GM12878 (cell line): ENCODE data around the gene CALN1. TPM values are rescaled to one million over a fixed set of nuclear protein-coding genes. Genes with fewer than 3 reads are reported as not detected.
A peak's percentile ranks its signal among the peaks of the same experiment; 100 is the strongest.

Experiments used
- ATAC-seq: fragments of 200-7000 bp; cut with Tn5 transposase; 3 replicates; pipeline ENCODE4 v1.9.1; 2020; ENCODE audit warnings: mild to moderate bottlenecking, moderate library complexity
- BruUV-seq: library from RNA; stranded (reverse); fragments of 400-500 nt; replicated peaks from 2 replicates; lab custom pipeline; 2021; lab: Mats Ljungman, UMichigan
- CTCF ChIA-PET: fragments of 300-600 bp; sonication (Branson Sonifier 250); formaldehyde crosslinking; extraction: SDS; loops from one replicate; lab custom pipeline; 2021; ENCODE audit warnings: inconsistent platforms; lab: Yijun Ruan, JAX
- POLR2A ChIA-PET: fragments of 350-600 bp; formaldehyde crosslinking; extraction: SDS; loops from one replicate; lab custom pipeline; 2021; ENCODE audit warnings: inconsistent platforms; lab: Charles Lee
- RAD21 ChIA-PET: fragments of 300-600 bp; sonication (Branson Sonifier 250); formaldehyde crosslinking; loops from one replicate; lab custom pipeline; 2023; ENCODE audit warnings: antibody characterized with exemption; ENCODE audit not compliant: unreplicated experiment; lab: Charles Lee
- SMC1A ChIA-PET: fragments of 300-600 bp; sonication (Branson Sonifier 250); formaldehyde crosslinking; loops from one replicate; lab custom pipeline; 2023; ENCODE audit not compliant: unreplicated experiment, uncharacterized antibody; lab: Charles Lee
- DNase-seq: peaks from one replicate; pipeline ENCODE4 v3.0.0-alpha.2; 2011; ENCODE audit warnings: low read depth, low spot score
- FAIRE-seq: peaks from 3 replicates; lab custom pipeline; 2011; peaks lifted over from hg19 to GRCh38; lab: Jason Lieb, UNC
- H2AFZ ChIP-seq: 2 replicates; pipeline ENCODE4 v1.6.0; 2011; ENCODE audit warnings: low read depth, low read length, control low read depth; ENCODE audit not compliant: control insufficient read depth
- H3K27ac ChIP-seq: 2 replicates; pipeline ENCODE4 v1.5.1; 2011; ENCODE audit warnings: control low read depth; ENCODE audit not compliant: control insufficient read depth, insufficient read depth
- H3K27me3 ChIP-seq, 2 experiments: replicated peaks in 1 of 2; 2 replicates each; pipeline versions ENCODE4 v1.6.0 to v1.6.1; 2011; ENCODE audit warnings: low read length in 1 of 2; ENCODE audit not compliant: control insufficient read depth in 2 of 2, insufficient read depth in 2 of 2
- H3K36me3 ChIP-seq, 2 experiments: 2 replicates each; pipeline ENCODE4 v1.5.1; 2011; ENCODE audit warnings: low read length in 1 of 2; ENCODE audit not compliant: control insufficient read depth in 2 of 2, insufficient read depth in 2 of 2
- H3K4me1 ChIP-seq: 2 replicates; pipeline ENCODE4 v1.6.1; 2011; ENCODE audit warnings: mild to moderate bottlenecking, low read length, moderate library complexity, mixed read lengths; ENCODE audit not compliant: control insufficient read depth, insufficient read depth
- H3K4me2 ChIP-seq: 2 replicates; pipeline ENCODE4 v1.6.0; 2011; ENCODE audit warnings: control low read depth; ENCODE audit not compliant: control insufficient read depth, insufficient read depth
- H3K4me3 ChIP-seq: fragments of 200-600 bp; sonication (generic); 2 replicates; pipeline ENCODE4 v1.5.1; 2016
- H3K79me2 ChIP-seq: 2 replicates; pipeline ENCODE4 v1.6.0; 2011; ENCODE audit warnings: low read length; ENCODE audit not compliant: control insufficient read depth, insufficient read depth
- H3K9ac ChIP-seq: 2 replicates; pipeline ENCODE4 v1.8.0; 2011; ENCODE audit warnings: low read length, control low read depth, mixed read lengths; ENCODE audit not compliant: control insufficient read depth, insufficient read depth
- H3K9me3 ChIP-seq: replicated peaks from 3 replicates; pipeline ENCODE4 v1.5.1; 2011; ENCODE audit warnings: mild to moderate bottlenecking, low read length; ENCODE audit not compliant: control insufficient read depth, insufficient read depth
- H4K20me1 ChIP-seq: 2 replicates; pipeline ENCODE4 v1.6.0; 2011; ENCODE audit not compliant: control insufficient read depth, insufficient read depth
- BCL3 ChIP-seq: IDR thresholded peaks from 2 replicates; pipeline ENCODE4 v1.6.1; 2011; ENCODE audit warnings: borderline replicate concordance, low read depth, mild to moderate bottlenecking, moderate library complexity, low read length; ENCODE audit not compliant: insufficient read depth, poor library complexity, severe bottlenecking
- RUNX3 ChIP-seq: IDR thresholded peaks from 2 replicates; pipeline ENCODE4 v1.6.1; 2012; ENCODE audit warnings: low read length, inconsistent platforms
- SMC3 ChIP-seq: IDR thresholded peaks from 2 replicates; pipeline ENCODE4 v1.6.1; 2011; ENCODE audit warnings: low read length, improper control_type of control experiment, borderline replicate concordance
- SRF ChIP-seq, 2 experiments: IDR thresholded peaks; 2 replicates each; pipeline ENCODE4 v1.6.1; 2011; ENCODE audit warnings: low read depth in 2 of 2, low read length in 2 of 2, mild to moderate bottlenecking in 1 of 2, moderate library complexity in 1 of 2
- WGBS: methylation state at CpG from one replicate; pipeline ENCODE4 v1.1.6; 2016; ENCODE audit warnings: low lambda C conversion rate; ENCODE audit not compliant: insufficient replicate concordance, insufficient coverage; ENCODE audit errors: missing lambda C conversion rate; 5-methylcytosine and 5-hydroxymethylcytosine counted together
- in situ Hi-C: fragments of 300-500 bp; cut with MboI; formaldehyde crosslinking; loops from 9 replicates; pipeline ENCODE4 v1.14.3; 2018; ENCODE audit warnings: mixed read lengths
- intact Hi-C: fragments of 100-400 bp; cut with micrococcal nuclease; formaldehyde crosslinking; loops from one replicate; pipeline ENCODE4 v1.14.2; 2022; ENCODE audit not compliant: unreplicated experiment
- polyA plus RNA-seq, 11 experiments: library from polyadenylated mRNA; depleted of rRNA in 4 of 11; unstranded in 6 of 11; stranded (reverse) in 5 of 11; fragments of >200 nt; fragmentation: Nextera tagmentation in 4 of 11; fragmentation: Illumina TruSeq in 1 of 11; extraction: Ambion mirVana in 4 of 11; extraction: Trizol in 1 of 11; gene quantifications; 1 replicate in 1 of 11; 2 replicates in 10 of 11; pipeline versions ENCODE4 v1.2.1 to v1.2.3, GENCODE V29; 2011 to 2016; ENCODE audit warnings: inconsistent platforms in 2 of 11, missing spikeins in 2 of 11, low read depth in 1 of 11
- total RNA-seq, 4 experiments: library from RNA; depleted of rRNA in 3 of 4; stranded (reverse); fragments of >200 nt in 3 of 4; fragmentation: Illumina TruSeq in 1 of 4; extraction: Trizol in 1 of 4; gene quantifications; 2 replicates each; pipeline versions ENCODE4 v1.2.1 to v1.2.3, GENCODE V29; 2013 to 2021

Gene CALN1
- total and polyA plus RNA-seq, 10 of the 15 experiments (the other 5 are each of a cell fraction or from before 2014, with no cell fraction given), result 0.48 to 15.3 (median 1.6) TPM

- WGBS, result 77% methylated on average over 7 of the region's 7 CpGs
- no peak overlapping the region for H2AFZ ChIP-seq
- H3K27me3 ChIP-seq, result no peaks in the 10 kb centered on the region
- ChIA-PET CTCF (no interaction called here), RAD21 (no interaction called here), SMC1A (no interaction called here), POLR2A (no interaction called here)
- no peak overlapping the region for H3K27ac ChIP-seq
- intact Hi-C loops (no loop called here), in situ Hi-C loops (no loop called here)
- no peaks in the 10 kb centered on the region for H3K79me2 ChIP-seq
- no peak overlapping the region for H3K9ac ChIP-seq
- ATAC-seq (no peak), DNase-seq (no peak), FAIRE-seq (no peak)
- no peak overlapping the region for H3K4me3 ChIP-seq
- H3K4me2 ChIP-seq, result no peak overlapping the region
- peak; percentile 32 for TF ChIP-seq BCL3
- TF ChIP-seq SRF (IDR thresholded peaks at IDR 0.05; ENCODE audit: low read depth in 2 of 2, low read length in 2 of 2), result no peak
- H3K36me3 ChIP-seq, result no peaks in the 10 kb centered on the region
- no peaks in the 10 kb centered on the region for H3K4me1 ChIP-seq
- no peaks in the 10 kb centered on the region for H4K20me1 ChIP-seq
- BruUV-seq, result no TSS peak
- H3K9me3 ChIP-seq, result no peaks in the 10 kb centered on the region; the same call in 2 of the 3 replicates
Observed at GRCh38 chr7:72219500-72219899, 192.6 kb downstream of the CALN1 start.

GRCh38 chr7:72217151-72217550 lies 195.0 kb downstream of the CALN1 start:
- WGBS, result 3% methylated on average over 5 of the region's 5 CpGs
- no peak for TF ChIP-seq SMC3
- no peak for TF ChIP-seq RUNX3
- no peaks in the 10 kb centered on the region for H3K27me3 ChIP-seq
- ChIA-PET SMC1A (no interaction called here), CTCF (no interaction called here), RAD21 (no interaction called here), POLR2A (no interaction called here)
- H3K4me1 ChIP-seq, result no peaks in the 10 kb centered on the region
- no peaks in the 10 kb centered on the region for H4K20me1 ChIP-seq
- no peak overlapping the region for H2AFZ ChIP-seq
- intact Hi-C loops, result no loop called here
- no peaks in the 10 kb centered on the region for H3K9me3 ChIP-seq
- FAIRE-seq (no peak), DNase-seq (no peak), ATAC-seq (no peak)
- H3K36me3 ChIP-seq, result no peaks in the 10 kb centered on the region
- no TSS peak for BruUV-seq
- no peaks in the 10 kb centered on the region for H3K79me2 ChIP-seq
- no peak overlapping the region for H3K4me2 ChIP-seq
- in situ Hi-C loops, result no loop called here
- H3K4me3 ChIP-seq, result no peak overlapping the region
- H3K27ac ChIP-seq, result no peak overlapping the region
- H3K9ac ChIP-seq, result no peak overlapping the region
